Measurements from ENCODE around the gene MPL.

GRCh38 chr1:43293896-43294760, 43.5 kb upstream of the MPL start:
- TF ChIP-seq EZH2 (IDR thresholded peaks at IDR 0.05; ENCODE audit: insufficient read depth, poor library complexity, severe bottlenecking) (no peak), EZH2phosphoT487 (IDR thresholded peaks at IDR 0.05; ENCODE audit: insufficient read depth, low read depth) (no peak)

All from GM23248 (cell line).